Right lobe of liver (tissue), 4 donors: Measurements from ENCODE around the gene MRFAP1L1.

Experiments used
- CTCF ChIP-seq, 4 donors: fragments of 200-600 bp in 3 of 4; fragments of 450-650 bp in 1 of 4; IDR thresholded peaks; one replicate each; pipeline versions ENCODE4 v1.5.1 to v1.8.0; 2016 to 2022; ENCODE audit warnings: antibody characterized with exemption in 4 of 4, mild to moderate bottlenecking in 2 of 4
- POLR2A ChIP-seq: fragments of 450-650 bp; IDR thresholded peaks from one replicate; pipeline ENCODE4 v1.6.1; 2017; ENCODE audit warnings: antibody characterized with exemption, mild to moderate bottlenecking
- donor health status: DM: no; HTN: no; CAD: no.
- donor health status: DM: no; HTN: no; CAD: no.
- donor health status: DM: no; HTN: yes; CAD: no.

DNA sequence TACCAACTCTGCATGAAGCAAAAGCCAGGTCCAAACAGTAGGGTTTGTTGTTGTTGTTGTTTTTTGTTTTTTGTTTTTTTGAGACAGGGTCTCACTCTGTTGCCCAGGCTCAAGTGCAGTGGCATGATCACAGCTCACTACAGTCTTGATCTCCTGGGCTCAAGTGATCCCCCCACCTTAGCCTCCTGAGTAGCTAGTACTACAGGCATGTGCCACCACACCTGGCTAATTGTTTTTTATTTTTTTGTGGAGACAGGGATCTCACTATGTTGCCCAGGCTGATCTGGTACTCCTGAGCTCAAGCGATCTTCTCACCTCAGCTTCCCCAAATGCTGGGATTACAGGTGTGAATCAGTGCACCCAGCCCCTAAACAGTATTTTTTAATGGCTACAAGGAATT, 9.8 kb downstream of the MRFAP1L1 start:
- TF ChIP-seq CTCF (IDR thresholded peaks at IDR 0.05), result no peak
- no peak for TF ChIP-seq POLR2A
